HepG2 (cell line): ENCODE data around the gene BAMBI.

Source experiments
- ATF3 ChIP-seq: sonication (generic); formaldehyde crosslinking; IDR thresholded peaks from 2 replicates; pipeline ENCODE4 v1.4.0; 2020; ENCODE audit warnings: missing genetic modification reagents
- CC2D1A ChIP-seq: sonication (generic); formaldehyde crosslinking; IDR thresholded peaks from 2 replicates; pipeline ENCODE4 v1.8.1; 2023; ENCODE audit warnings: mild to moderate bottlenecking, missing genetic modification reagents
- CHCHD3 ChIP-seq: sonication (generic); formaldehyde crosslinking; IDR thresholded peaks from 2 replicates; pipeline ENCODE4 v1.8.0; 2022; ENCODE audit warnings: mild to moderate bottlenecking, missing genetic modification reagents, moderate library complexity
- FOSL1 ChIP-seq: sonication (generic); formaldehyde crosslinking; IDR thresholded peaks from 2 replicates; pipeline ENCODE4 v1.9.0; 2021; ENCODE audit warnings: missing genetic modification reagents, borderline replicate concordance
- GABPB1 ChIP-seq: IDR thresholded peaks from 2 replicates; pipeline ENCODE4 v1.6.1; 2016; ENCODE audit warnings: mild to moderate bottlenecking, missing genetic modification reagents, moderate library complexity, missing compliant biosample characterization
- HMGA1 ChIP-seq: sonication (generic); formaldehyde crosslinking; conservative IDR thresholded peaks from 2 replicates; pipeline ENCODE4 v1.4.0; 2020; ENCODE audit warnings: missing genetic modification reagents
- SMAD1 ChIP-seq: sonication (generic); formaldehyde crosslinking; IDR thresholded peaks from 2 replicates; pipeline ENCODE4 v1.4.0; 2020; ENCODE audit warnings: missing genetic modification reagents, low read depth, mild to moderate bottlenecking, borderline replicate concordance
- TCF7L2 ChIP-seq: IDR thresholded peaks from 2 replicates; pipeline ENCODE4 v1.6.1; 2011; ENCODE audit warnings: mild to moderate bottlenecking, low read depth, low read length, moderate library complexity
- ZNF138 ChIP-seq: sonication (generic); formaldehyde crosslinking; IDR thresholded peaks from 2 replicates; pipeline ENCODE4 v1.5.0; 2020; ENCODE audit warnings: mild to moderate bottlenecking, low read depth, missing genetic modification reagents

DNA sequence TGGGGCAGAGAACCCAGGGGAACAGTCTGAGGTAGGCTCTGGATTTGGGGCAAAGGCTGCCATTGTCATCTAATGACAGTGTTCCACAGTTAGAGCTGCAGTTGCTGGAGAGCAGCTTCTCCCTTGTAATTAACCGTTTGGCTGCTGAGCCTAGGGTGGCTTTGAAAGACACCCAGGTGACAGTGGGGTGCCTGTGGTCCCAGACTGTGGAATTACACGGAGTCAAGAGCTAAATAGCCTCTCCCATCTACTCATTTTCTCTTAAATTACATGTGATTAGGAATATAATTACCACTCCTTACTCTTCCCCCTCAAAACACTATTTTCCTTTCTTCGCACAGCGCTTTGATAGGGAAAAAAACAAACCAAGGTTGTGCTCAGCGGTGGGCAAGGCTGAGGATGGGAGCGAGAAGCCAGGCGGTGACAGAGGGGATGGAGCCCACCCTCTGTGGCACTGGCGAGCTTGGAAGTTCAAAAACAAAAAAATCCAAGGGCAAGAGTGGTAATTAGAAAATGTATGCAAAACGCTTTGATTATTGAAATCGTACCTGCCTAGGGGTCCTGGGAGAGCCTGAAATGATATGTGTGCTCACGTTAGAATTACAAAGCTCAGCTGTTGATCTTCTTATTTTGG lies 44.1 kb downstream of the BAMBI start:
- TF ChIP-seq CC2D1A (CRISPR knock-in tag) (no peak), TCF7L2 (no peak), FOSL1 (no peak), HMGA1 (CRISPR knock-in tag) (no peak), CHCHD3 (CRISPR knock-in tag) (no peak), SMAD1 (no peak), ZNF138 (no peak), GABPB1 (no peak), ATF3 (CRISPR knock-in tag) (no peak)
